Measurements from ENCODE around the gene B4GALNT4.

DNA sequence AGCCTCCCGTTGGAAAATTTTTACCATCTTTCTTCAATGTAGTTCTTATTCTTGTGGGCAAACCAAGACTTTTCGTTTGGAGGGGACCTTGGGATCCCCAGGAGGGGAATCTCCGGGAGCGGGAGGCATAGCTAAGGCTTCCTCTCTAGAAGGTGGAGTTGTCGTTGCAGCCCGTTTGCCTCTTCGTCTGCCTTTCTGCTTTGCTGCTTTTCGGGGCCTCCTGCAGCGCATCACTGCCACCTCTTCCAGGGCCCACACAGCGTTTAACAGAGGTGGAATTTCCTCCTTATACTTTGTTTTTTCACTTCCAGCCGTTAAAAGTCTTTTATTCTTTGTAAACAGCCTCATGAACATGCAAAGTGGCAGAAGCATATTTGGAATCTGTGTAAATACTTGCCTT is 45.1 kb upstream of the B4GALNT4 start:
- TF ChIP-seq, protein P1, sequence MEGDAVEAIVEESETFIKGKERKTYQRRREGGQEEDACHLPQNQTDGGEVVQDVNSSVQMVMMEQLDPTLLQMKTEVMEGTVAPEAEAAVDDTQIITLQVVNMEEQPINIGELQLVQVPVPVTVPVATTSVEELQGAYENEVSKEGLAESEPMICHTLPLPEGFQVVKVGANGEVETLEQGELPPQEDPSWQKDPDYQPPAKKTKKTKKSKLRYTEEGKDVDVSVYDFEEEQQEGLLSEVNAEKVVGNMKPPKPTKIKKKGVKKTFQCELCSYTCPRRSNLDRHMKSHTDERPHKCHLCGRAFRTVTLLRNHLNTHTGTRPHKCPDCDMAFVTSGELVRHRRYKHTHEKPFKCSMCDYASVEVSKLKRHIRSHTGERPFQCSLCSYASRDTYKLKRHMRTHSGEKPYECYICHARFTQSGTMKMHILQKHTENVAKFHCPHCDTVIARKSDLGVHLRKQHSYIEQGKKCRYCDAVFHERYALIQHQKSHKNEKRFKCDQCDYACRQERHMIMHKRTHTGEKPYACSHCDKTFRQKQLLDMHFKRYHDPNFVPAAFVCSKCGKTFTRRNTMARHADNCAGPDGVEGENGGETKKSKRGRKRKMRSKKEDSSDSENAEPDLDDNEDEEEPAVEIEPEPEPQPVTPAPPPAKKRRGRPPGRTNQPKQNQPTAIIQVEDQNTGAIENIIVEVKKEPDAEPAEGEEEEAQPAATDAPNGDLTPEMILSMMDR (IDR thresholded peaks at IDR 0.05) = no peak
- TF ChIP-seq EZH2phosphoT487 (IDR thresholded peaks at IDR 0.05) = no peak
- no peak for TF ChIP-seq EZH2 (IDR thresholded peaks at IDR 0.05)

Data from neural progenitor cell (in vitro differentiated cells).